Aorta (tissue), 5 donors: ENCODE measurements around the gene METTL4. TPM values are rescaled to one million over a fixed set of nuclear protein-coding genes. Genes with fewer than 3 reads are reported as not detected.

Experiments
- ATAC-seq: fragments of 200-7000 bp; cut with Tn5 transposase; one replicate; pipeline ENCODE4 v1.9.1; 2022; ENCODE audit warnings: moderate library complexity; ENCODE audit not compliant: low FRiP score
- DNase-seq, 2 donors: peaks; one replicate each; pipeline ENCODE4 v3.0.0-alpha.2; 2020
- H3K27ac ChIP-seq, 2 donors: one replicate each; pipeline ENCODE4 v1.5.1; 2013; ENCODE audit warnings: low read length in 2 of 2, mild to moderate bottlenecking in 2 of 2, moderate library complexity in 2 of 2, control low read depth in 1 of 2, inconsistent platforms in 1 of 2, low read depth in 1 of 2
- H3K27me3 ChIP-seq, 2 donors: one replicate each; pipeline ENCODE4 v1.6.1; 2013; ENCODE audit warnings: control low read depth in 1 of 2, low read length in 1 of 2, mild to moderate bottlenecking in 1 of 2, moderate library complexity in 1 of 2; ENCODE audit not compliant: insufficient read depth in 2 of 2, control insufficient read depth in 1 of 2
- H3K36me3 ChIP-seq, 2 donors: one replicate each; pipeline ENCODE4 v1.6.1; 2013; ENCODE audit warnings: control low read depth in 1 of 2, low read length in 1 of 2, mild to moderate bottlenecking in 1 of 2; ENCODE audit not compliant: insufficient read depth in 2 of 2, control insufficient read depth in 1 of 2
- H3K4me1 ChIP-seq, 2 donors: one replicate each; pipeline ENCODE4 v1.6.1; 2013; ENCODE audit warnings: low read length in 2 of 2, control low read depth in 1 of 2, mild to moderate bottlenecking in 1 of 2, moderate library complexity in 1 of 2; ENCODE audit not compliant: insufficient read depth in 2 of 2, control insufficient read depth in 1 of 2
- H3K4me3 ChIP-seq, 2 donors: one replicate each; pipeline ENCODE4 v1.5.1; 2013; ENCODE audit warnings: low read length in 2 of 2, control low read depth in 1 of 2, mild to moderate bottlenecking in 1 of 2
- H3K9me3 ChIP-seq: one replicate; pipeline ENCODE4 v1.6.1; 2013; ENCODE audit warnings: mild to moderate bottlenecking, low read length; ENCODE audit not compliant: control insufficient read depth
- WGBS, 2 donors: extraction: QIAGEN DNeasy Blood & Tissue Kit; methylation state at CpG; one replicate each; pipeline ENCODE4 v1.1.7; 2013; 5-methylcytosine and 5-hydroxymethylcytosine counted together
- intact Hi-C, 2 donors: fragments of 100-400 bp; cut with DNase I; formaldehyde crosslinking; loops; one replicate each; pipeline versions ENCODE4 v1.14.2 to v1.15.0; 2022
- polyA plus RNA-seq, 2 donors: library from polyadenylated mRNA; stranded (reverse); fragments of 200-250 nt; gene quantifications; one replicate each; pipeline ENCODE4 v1.2.3, GENCODE V29; 2013
- total RNA-seq, 2 donors: library from RNA; stranded (reverse); fragmentation: NEBNext Ultra II Directional; extraction: Animal tissue kit (Norgen Biotek cat#: 25700); gene quantifications; one replicate each; pipeline ENCODE4 v1.2.1, GENCODE V29; 2021
- donor health status: healthy with polysubstance abuse.
- donor health status: Bipolar disorder and iron deficiency.
- donor health status: DM: no; HTN: no; CAD: no.
- donor health status: DM: no; HTN: no; CAD: no.
- donor health status: DM: yes; HTN: yes; CAD: no.

Gene METTL4
- total and polyA plus RNA-seq, 4 donors = 5.0 to 14.3 (median 9.9) TPM

DNA sequence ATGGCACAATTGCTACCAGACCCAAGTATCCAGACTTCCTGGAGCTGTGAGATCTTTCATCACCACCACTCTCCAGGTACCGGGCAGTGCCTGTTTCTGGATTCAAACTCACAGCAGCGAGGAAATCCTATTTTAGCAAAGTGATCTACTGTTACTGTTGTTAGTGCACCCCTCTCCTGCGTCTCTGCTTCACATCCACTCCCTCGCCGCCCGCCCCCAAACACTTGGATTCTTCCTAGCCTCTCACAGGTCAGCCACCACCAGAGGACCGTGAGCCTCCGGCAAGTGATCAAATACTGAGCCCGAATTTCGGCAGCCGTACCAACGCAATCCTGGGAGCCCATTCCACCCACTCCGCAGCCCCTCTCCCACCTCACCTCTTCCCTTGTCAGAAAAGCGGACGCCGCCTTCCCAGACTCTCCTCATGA, 519 bp downstream of the METTL4 start:
- peak overlapping the region; percentile 47 to 57 for H3K4me3 ChIP-seq
- H3K27me3 ChIP-seq = no peaks in the 10 kb centered on the region
- intact Hi-C loops = loop anchor here (5.0 to 10.0 kb wide), 2 partner anchors 74 to 82 kb away; no protein-coding TSS in a partner anchor
- H3K36me3 ChIP-seq = no peaks in the 10 kb centered on the region
- peaks cover 0 to 3% of the 10 kb centered on the region in 2 donors for H3K4me1 ChIP-seq
- 0% methylated on average over 16 of the region's 16 CpGs for WGBS, 2 donors
- no peaks in the 10 kb centered on the region for H3K9me3 ChIP-seq
- peak overlapping the region; percentile 68 to 96 for H3K27ac ChIP-seq
- peak; percentile 75 to 91 for DNase-seq
- ATAC-seq = peak; percentile 85

DNA sequence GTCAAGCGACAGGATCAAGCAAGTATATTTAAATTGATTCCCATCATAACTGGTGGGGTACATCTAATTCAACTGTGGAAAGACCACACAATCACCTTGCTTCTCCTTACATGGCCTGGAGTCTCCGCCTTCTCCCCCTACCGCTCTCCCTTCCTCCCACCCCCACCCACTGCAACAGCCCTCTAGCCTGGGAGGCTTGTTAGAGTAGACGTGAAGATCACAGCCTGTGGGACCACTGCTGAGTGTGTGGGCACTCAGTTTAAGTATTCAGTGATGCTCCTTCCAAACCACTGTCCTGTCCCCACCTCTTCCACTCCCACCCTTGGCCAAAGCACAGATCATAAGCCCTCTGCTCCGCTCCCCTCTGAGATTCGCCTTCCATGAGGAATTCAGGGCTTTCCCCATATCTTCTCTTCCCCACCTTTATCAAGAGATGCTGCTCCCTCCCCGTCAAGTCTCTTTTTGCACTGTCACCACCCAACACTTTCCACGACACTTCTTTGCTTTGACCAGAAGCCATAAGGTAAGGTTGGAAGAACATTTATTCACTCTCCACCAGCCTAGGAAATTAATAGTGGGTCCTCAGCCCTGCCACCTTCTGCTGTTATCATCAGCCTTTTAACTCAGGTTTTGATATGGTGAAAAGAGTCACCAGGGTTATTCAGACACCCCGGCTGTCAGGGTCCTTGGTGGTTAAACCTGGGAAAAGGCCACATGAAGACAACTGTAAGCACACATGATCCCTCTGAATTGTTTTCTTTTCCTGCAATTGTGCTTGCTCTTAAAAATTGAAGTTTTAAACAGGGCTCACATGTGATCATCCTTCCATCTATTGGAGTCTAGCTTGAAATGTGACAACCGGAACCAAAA, 1.7 kb downstream of the METTL4 start:
- peaks cover 0 to 3% of the 10 kb centered on the region in 2 donors for H3K4me1 ChIP-seq
- no peak for ATAC-seq
- no peak for DNase-seq
- H3K4me3 ChIP-seq = no peak overlapping the region
- no peaks in the 10 kb centered on the region for H3K36me3 ChIP-seq
- H3K9me3 ChIP-seq = no peaks in the 10 kb centered on the region
- H3K27ac ChIP-seq = no peak overlapping the region
- intact Hi-C loops = loop anchor here (5.0 to 10.0 kb wide), 2 partner anchors 75 to 83 kb away; no protein-coding TSS in a partner anchor
- no peaks in the 10 kb centered on the region for H3K27me3 ChIP-seq
- 80 to 83% methylated on average over 10 of the region's 10 CpGs for WGBS, 2 donors

DNA sequence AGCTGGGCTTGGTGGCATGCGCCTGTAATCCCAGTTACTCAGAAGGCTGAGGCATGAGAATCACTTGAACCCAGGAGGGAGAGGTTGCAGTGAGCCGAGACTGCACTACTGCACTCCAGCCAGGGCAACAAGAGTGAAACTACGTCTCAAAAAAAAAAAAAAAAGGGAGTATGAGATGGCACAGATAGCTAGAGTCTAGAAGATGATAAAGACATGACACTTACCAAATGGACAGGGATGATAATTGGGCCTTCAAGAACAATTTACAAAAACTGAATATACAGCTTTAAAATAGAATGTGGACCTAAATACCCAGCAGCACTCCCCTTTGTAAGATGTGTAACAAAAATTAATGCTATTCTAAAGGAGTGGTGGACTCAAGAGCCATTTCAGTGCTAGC, 2.7 kb downstream of the METTL4 start:
- Histone ChIP-seq H3K9me3 (no peaks in the 10 kb centered on the region), H3K27ac (no peak overlapping the region), H3K27me3 (no peaks in the 10 kb centered on the region)

DNA sequence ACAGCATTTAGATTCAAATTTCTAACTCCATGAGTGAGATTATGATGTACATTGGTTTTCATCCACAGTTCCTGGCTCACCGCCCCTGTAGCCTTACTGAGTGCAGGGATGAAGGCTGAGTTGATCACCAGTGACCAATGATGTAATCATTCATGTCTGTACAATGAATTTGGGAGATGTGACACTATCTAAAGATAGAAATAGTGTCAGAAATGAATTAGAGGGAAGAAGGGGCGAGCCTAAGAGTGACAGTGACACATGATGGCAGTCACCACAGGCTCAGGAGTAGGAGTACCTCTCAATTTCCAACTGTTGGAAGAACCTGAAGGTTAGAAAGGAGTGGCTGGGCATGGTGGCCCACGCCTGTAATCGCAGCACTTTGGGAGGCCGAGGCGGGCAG, 3.2 kb downstream of the METTL4 start:
- Histone ChIP-seq H3K36me3 (no peaks in the 10 kb centered on the region), H3K9me3 (no peaks in the 10 kb centered on the region), H3K4me3 (no peak overlapping the region), H3K27me3 (no peaks in the 10 kb centered on the region), H3K27ac (no peak overlapping the region), H3K4me1 (peaks cover 0 to 3% of the 10 kb centered on the region in 2 donors)
- ATAC-seq (no peak), DNase-seq (no peak)
- whole genome bisulfite sequencing, 2 donors = 81 to 83% methylated on average over 6 of the region's 6 CpGs
- intact Hi-C loops = no loop called here

More for the DNA sequence above, 2.7 kb downstream of the METTL4 start:
- Histone ChIP-seq H3K4me3 (no peak overlapping the region), H3K36me3 (no peaks in the 10 kb centered on the region), H3K4me1 (peaks cover 0 to 3% of the 10 kb centered on the region in 2 donors)
- DNase-seq (no peak), ATAC-seq (no peak)
- intact Hi-C loops = no loop called here
- WGBS, 2 donors = 93 to 94% methylated on average over 3 of the region's 3 CpGs

DNA sequence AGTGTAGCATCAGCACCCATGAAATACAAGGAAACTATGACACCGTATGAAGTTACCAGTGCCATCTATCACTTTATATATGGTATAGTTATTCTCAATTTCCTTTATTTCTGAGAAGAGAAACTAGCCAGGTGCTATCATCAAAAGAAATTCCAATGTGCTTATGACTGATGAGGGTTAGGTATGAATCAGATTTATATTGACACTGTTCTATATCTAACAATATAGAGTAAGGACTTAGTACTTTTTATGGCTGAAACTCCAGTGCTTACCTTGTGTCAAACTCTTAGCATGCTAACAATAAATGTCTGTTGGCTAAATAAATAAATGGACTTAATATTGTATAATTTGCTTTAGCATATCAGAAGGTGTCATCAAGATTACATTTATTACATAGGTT, 6.9 kb downstream of the METTL4 start:
- Histone ChIP-seq H3K4me3 (no peak overlapping the region), H3K9me3 (no peaks in the 10 kb centered on the region), H3K36me3 (no peaks in the 10 kb centered on the region), H3K27ac (no peak overlapping the region), H3K27me3 (no peaks in the 10 kb centered on the region), H3K4me1 (no peaks in the 10 kb centered on the region)
- intact Hi-C loops = no loop called here
- WGBS, 2 donors = 94 to 96% methylated on average over 1 of the region's 1 CpG
- ATAC-seq (no peak), DNase-seq (no peak)

DNA sequence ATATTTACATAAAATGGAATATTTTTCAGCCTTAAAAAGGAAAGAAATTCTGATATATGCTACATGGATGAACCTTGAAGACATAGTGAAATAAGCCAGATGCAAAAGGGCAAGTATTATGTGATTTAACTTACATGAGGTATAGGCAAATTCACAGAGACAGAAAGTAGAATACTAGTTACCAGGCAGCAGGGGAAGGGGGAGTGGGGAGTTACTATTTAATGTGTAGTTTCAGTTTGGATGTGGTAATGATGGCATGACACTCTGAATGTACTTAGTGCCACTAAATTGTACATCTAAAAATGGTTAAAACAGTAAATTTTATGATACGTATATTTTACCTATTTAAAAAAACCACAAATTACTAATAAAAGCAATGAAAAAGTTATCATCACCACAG, 12.1 kb downstream of the METTL4 start:
- H3K36me3 ChIP-seq = no peaks in the 10 kb centered on the region
- WGBS, 2 donors = 94 to 96% methylated on average over 1 of the region's 1 CpG
- intact Hi-C loops = no loop called here

DNA sequence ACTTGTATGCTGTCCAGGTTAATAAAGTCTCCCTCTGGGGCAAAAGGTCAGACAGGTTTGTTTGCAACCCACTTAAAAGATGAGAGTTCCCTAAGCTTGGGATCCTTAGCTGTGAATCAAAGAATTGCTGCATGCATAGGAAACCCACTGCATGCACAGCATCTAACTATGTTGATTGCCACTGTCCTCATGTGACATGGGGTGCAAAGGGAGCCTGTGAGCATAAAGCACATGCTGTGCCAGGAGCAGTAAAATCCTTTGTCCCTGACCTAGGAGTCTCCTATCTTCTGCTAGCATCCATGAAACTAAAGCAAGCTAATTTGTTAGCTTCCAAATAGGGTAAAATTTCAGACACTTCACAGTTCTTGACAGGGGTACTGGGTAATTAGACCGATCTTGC, 13.8 kb downstream of the METTL4 start:
- Histone ChIP-seq H3K4me3 (no peak overlapping the region), H3K36me3 (no peaks in the 10 kb centered on the region), H3K27me3 (no peaks in the 10 kb centered on the region), H3K4me1 (no peaks in the 10 kb centered on the region), H3K27ac (no peak overlapping the region), H3K9me3 (no peaks in the 10 kb centered on the region)
- intact Hi-C loops = no loop called here
- ATAC-seq (no peak), DNase-seq (no peak)
- WGBS, 2 donors = 50 to 65% methylated on average over 1 of the region's 1 CpG

More for the DNA sequence above, 12.1 kb downstream of the METTL4 start:
- no peak overlapping the region for H3K4me3 ChIP-seq
- H3K27me3 ChIP-seq = no peaks in the 10 kb centered on the region
- H3K4me1 ChIP-seq = no peaks in the 10 kb centered on the region
- DNase-seq (no peak), ATAC-seq (no peak)
- H3K27ac ChIP-seq = no peak overlapping the region
- no peaks in the 10 kb centered on the region for H3K9me3 ChIP-seq

- Histone ChIP-seq H3K9me3 (no peaks in the 10 kb centered on the region), H3K27me3 (no peaks in the 10 kb centered on the region), H3K36me3 (no peaks in the 10 kb centered on the region), H3K4me3 (no peak overlapping the region), H3K27ac (no peak overlapping the region), H3K4me1 (no peaks in the 10 kb centered on the region)
- ATAC-seq (no peak), DNase-seq (no peak)
- 75 to 84% methylated on average over 4 of the region's 4 CpGs for WGBS, 2 donors
- intact Hi-C loops = no loop called here
Observed at GRCh38 chr18:2555895-2556294, 15.4 kb downstream of the METTL4 start.

DNA sequence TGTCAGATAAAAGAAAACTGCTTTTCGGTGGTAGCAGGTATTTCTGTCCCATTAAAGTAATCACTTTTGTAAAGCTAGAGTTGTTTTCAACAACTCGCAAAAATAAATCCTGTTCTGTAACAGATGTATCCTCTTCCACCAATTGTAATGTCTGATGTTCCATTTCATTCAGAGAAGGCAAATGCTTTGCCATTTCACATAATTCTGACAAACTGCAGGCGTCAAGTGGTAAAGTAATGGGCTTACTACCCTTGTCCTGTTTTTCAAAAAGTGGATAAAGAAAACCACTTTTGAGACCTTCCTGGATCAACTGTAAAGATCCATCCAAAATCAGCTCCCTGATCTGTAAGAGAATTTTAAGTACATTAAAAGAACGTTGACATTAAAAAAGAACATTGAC, 16.6 kb downstream of the METTL4 start:
- Histone ChIP-seq H3K27me3 (no peaks in the 10 kb centered on the region), H3K36me3 (no peaks in the 10 kb centered on the region), H3K27ac (no peak overlapping the region), H3K9me3 (no peaks in the 10 kb centered on the region), H3K4me3 (no peak overlapping the region), H3K4me1 (no peaks in the 10 kb centered on the region)
- intact Hi-C loops = no loop called here
- no peak for ATAC-seq
- no peak for DNase-seq
- 94 to 96% methylated on average over 4 of the region's 4 CpGs for WGBS, 2 donors
